HG02588 (cell line): ENCODE data around the gene HPS1.

ENCODE experiments used
- ATAC-seq: cut with Tn5 transposase; IDR thresholded peaks from one replicate; pipeline ENCODE4 v1.9.1; 2021; ENCODE audit warnings: mild to moderate bottlenecking, moderate library complexity; ENCODE audit not compliant: unreplicated experiment

HPS1 gene

GRCh38 chr10:98465866-98466265, 19.1 kb upstream of the HPS1 start:
- ATAC-seq, result no peak

GRCh38 chr10:98463976-98464754, 17.4 kb upstream of the HPS1 start:
- no peak for ATAC-seq

GRCh38 chr10:98463016-98463415, 16.3 kb upstream of the HPS1 start:
- ATAC-seq, result no peak

- ATAC-seq, result no peak
Measured at GRCh38 chr10:98461500-98461842, 14.7 kb upstream of the HPS1 start.

GRCh38 chr10:98460837-98461499, 14.2 kb upstream of the HPS1 start:
- no peak for ATAC-seq

- no peak for ATAC-seq
Measured at GRCh38 chr10:98458809-98459784, 12.4 kb upstream of the HPS1 start.

GRCh38 chr10:98457721-98458120, 11.0 kb upstream of the HPS1 start:
- no peak for ATAC-seq

GRCh38 chr10:98456686-98457482, 10.1 kb upstream of the HPS1 start:
- ATAC-seq, result no peak

GRCh38 chr10:98456043-98456570, 9.4 kb upstream of the HPS1 start:
- no peak for ATAC-seq

GRCh38 chr10:98453729-98454128, 7.0 kb upstream of the HPS1 start:
- ATAC-seq, result no peak

GRCh38 chr10:98450618-98451017, 3.9 kb upstream of the HPS1 start:
- ATAC-seq, result no peak

- ATAC-seq, result no peak
Measured at GRCh38 chr10:98449287-98449686, 2.6 kb upstream of the HPS1 start.

GRCh38 chr10:98446151-98446660, 529 bp downstream of the HPS1 start:
- peak; percentile 21 for ATAC-seq

GRCh38 chr10:98445200-98445812, 1.4 kb downstream of the HPS1 start:
- no peak for ATAC-seq

GRCh38 chr10:98444314-98445006, 2.3 kb downstream of the HPS1 start:
- peak; percentile 27 for ATAC-seq

GRCh38 chr10:98438715-98439114, 8.0 kb downstream of the HPS1 start:
- ATAC-seq, result no peak

- ATAC-seq, result no peak
Measured at GRCh38 chr10:98436704-98437103, 10.0 kb downstream of the HPS1 start.

- no peak for ATAC-seq
Measured at GRCh38 chr10:98435178-98435577, 11.6 kb downstream of the HPS1 start.
